Measurements from ENCODE around the gene DLGAP4.

GRCh38 chr20:36318166-36318565 lies 12.0 kb downstream of the DLGAP4 start:
- no peak for TF ChIP-seq POLR2A (IDR thresholded peaks at IDR 0.05)
- TF ChIP-seq, protein P1, sequence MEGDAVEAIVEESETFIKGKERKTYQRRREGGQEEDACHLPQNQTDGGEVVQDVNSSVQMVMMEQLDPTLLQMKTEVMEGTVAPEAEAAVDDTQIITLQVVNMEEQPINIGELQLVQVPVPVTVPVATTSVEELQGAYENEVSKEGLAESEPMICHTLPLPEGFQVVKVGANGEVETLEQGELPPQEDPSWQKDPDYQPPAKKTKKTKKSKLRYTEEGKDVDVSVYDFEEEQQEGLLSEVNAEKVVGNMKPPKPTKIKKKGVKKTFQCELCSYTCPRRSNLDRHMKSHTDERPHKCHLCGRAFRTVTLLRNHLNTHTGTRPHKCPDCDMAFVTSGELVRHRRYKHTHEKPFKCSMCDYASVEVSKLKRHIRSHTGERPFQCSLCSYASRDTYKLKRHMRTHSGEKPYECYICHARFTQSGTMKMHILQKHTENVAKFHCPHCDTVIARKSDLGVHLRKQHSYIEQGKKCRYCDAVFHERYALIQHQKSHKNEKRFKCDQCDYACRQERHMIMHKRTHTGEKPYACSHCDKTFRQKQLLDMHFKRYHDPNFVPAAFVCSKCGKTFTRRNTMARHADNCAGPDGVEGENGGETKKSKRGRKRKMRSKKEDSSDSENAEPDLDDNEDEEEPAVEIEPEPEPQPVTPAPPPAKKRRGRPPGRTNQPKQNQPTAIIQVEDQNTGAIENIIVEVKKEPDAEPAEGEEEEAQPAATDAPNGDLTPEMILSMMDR (IDR thresholded peaks at IDR 0.05), result no peak
